NCI-H510A (cell line): ENCODE measurements around the gene AQP12B.
"Not testable (repeated sequence)": the region's sequence is repeated elsewhere in the genome, so short reads cannot be mapped to it uniquely, and the experiment has no call there.

Experiments used
- DNase-seq: peaks from one replicate; lab custom pipeline; 2025; lab: John Stamatoyannopoulos, UW

AQP12B gene

GRCh38 chr2:240682431-240683224 lies at the start of gene AQP12B:
Gene AQP12B, minus strand, starts transcription at chr2:240682885. Its CDS starts 48 bp downstream, at chr2:240682837.
- not testable (repeated sequence) for DNase-seq

- DNase-seq, result no peak
These were observed 49.5 kb upstream of the AQP12B start for GRCh38 chr2:240732184-240732583.

GRCh38 chr2:240731178-240731545 lies 48.5 kb upstream of the AQP12B start:
- DNase-seq, result no peak

- DNase-seq, result no peak
These were observed 48.0 kb upstream of the AQP12B start for GRCh38 chr2:240730501-240731177.

GRCh38 chr2:240728827-240729226 lies 46.1 kb upstream of the AQP12B start:
- no peak for DNase-seq

- DNase-seq, result no peak
These were observed 45.7 kb upstream of the AQP12B start for GRCh38 chr2:240728361-240728760.

- DNase-seq, result no peak
These were observed 45.2 kb upstream of the AQP12B start for GRCh38 chr2:240727913-240728312.

- DNase-seq, result no peak
These were observed 44.8 kb upstream of the AQP12B start for GRCh38 chr2:240727439-240727838.

- DNase-seq, result no peak
These were observed 44.2 kb upstream of the AQP12B start for GRCh38 chr2:240726876-240727275.

- DNase-seq, result no peak
These were observed 43.0 kb upstream of the AQP12B start for GRCh38 chr2:240725671-240726070.

GRCh38 chr2:240725266-240725665 lies 42.6 kb upstream of the AQP12B start:
- no peak for DNase-seq

GRCh38 chr2:240724431-240724830 lies 41.7 kb upstream of the AQP12B start:
- no peak for DNase-seq

GRCh38 chr2:240723851-240724250 lies 41.2 kb upstream of the AQP12B start:
- DNase-seq, result no peak

- no peak for DNase-seq
These were observed 40.4 kb upstream of the AQP12B start for GRCh38 chr2:240722796-240723735.

GRCh38 chr2:240722376-240722775 lies 39.7 kb upstream of the AQP12B start:
- no peak for DNase-seq

GRCh38 chr2:240721596-240722180 lies 39.0 kb upstream of the AQP12B start:
- DNase-seq, result no peak

GRCh38 chr2:240720686-240721595 lies 38.3 kb upstream of the AQP12B start:
- no peak for DNase-seq

GRCh38 chr2:240719676-240720545 lies 37.2 kb upstream of the AQP12B start:
- no peak for DNase-seq

- DNase-seq, result no peak
These were observed 36.3 kb upstream of the AQP12B start for GRCh38 chr2:240718896-240719490.
